HG03045 (cell line): ENCODE data around the gene WASF1.
A peak's percentile ranks its signal among the peaks of the same experiment; 100 is the strongest.

Experiments used
- ATAC-seq: cut with Tn5 transposase; IDR thresholded peaks from one replicate; pipeline ENCODE4 v1.9.1; 2021; ENCODE audit warnings: mild to moderate bottlenecking, moderate library complexity; ENCODE audit not compliant: unreplicated experiment

The WASF1 gene

GRCh38 chr6:110179406-110180227, at the start of gene WASF1:
Gene WASF1 (minus strand): TSS chr6:110179670. CDS start chr6:110127601, 52,069 bp downstream.
- peak; percentile 92 for ATAC-seq

- ATAC-seq = no peak
Observed at GRCh38 chr6:110226261-110226660, 46.8 kb upstream of the WASF1 start.

- no peak for ATAC-seq
Observed at GRCh38 chr6:110221738-110222137, 42.3 kb upstream of the WASF1 start.

GRCh38 chr6:110217266-110217665, 37.8 kb upstream of the WASF1 start:
- no peak for ATAC-seq

GRCh38 chr6:110216140-110216539, 36.7 kb upstream of the WASF1 start:
- ATAC-seq = no peak

GRCh38 chr6:110214338-110214737, 34.9 kb upstream of the WASF1 start:
- no peak for ATAC-seq

GRCh38 chr6:110211753-110212152, 32.3 kb upstream of the WASF1 start:
- no peak for ATAC-seq

GRCh38 chr6:110207652-110208051, 28.2 kb upstream of the WASF1 start:
- ATAC-seq = no peak

- no peak for ATAC-seq
Observed at GRCh38 chr6:110201151-110201884, 21.8 kb upstream of the WASF1 start.

GRCh38 chr6:110198561-110198960, 19.1 kb upstream of the WASF1 start:
- ATAC-seq = no peak

- no peak for ATAC-seq
Observed at GRCh38 chr6:110196874-110197273, 17.4 kb upstream of the WASF1 start.

- ATAC-seq = no peak
Observed at GRCh38 chr6:110195639-110196038, 16.2 kb upstream of the WASF1 start.

- no peak for ATAC-seq
Observed at GRCh38 chr6:110191477-110191876, 12.0 kb upstream of the WASF1 start.

GRCh38 chr6:110190726-110191125, 11.3 kb upstream of the WASF1 start:
- no peak for ATAC-seq

GRCh38 chr6:110188791-110189190, 9.3 kb upstream of the WASF1 start:
- ATAC-seq = no peak

GRCh38 chr6:110185879-110186278, 6.4 kb upstream of the WASF1 start:
- ATAC-seq = peak; percentile 60

- ATAC-seq = no peak
Observed at GRCh38 chr6:110183292-110183885, 3.9 kb upstream of the WASF1 start.

GRCh38 chr6:110181131-110182030, 1.9 kb upstream of the WASF1 start:
- ATAC-seq = no peak

GRCh38 chr6:110180228-110181008, 948 bp upstream of the WASF1 start, which contains the start of gene CDC40:
Gene CDC40 (plus strand): TSS chr6:110180427. CDS start chr6:110180445, 18 bp downstream.
- ATAC-seq = peak; percentile 48
